ENCODE results near the gene TRMT11. TPM values are rescaled to one million over a fixed set of nuclear protein-coding genes. Genes with fewer than 3 reads are reported as not detected.

Gene TRMT11
- total and polyA plus RNA-seq, 2 donors from 2014 or later, result 10.6 to 25.1 TPM

- no peaks in the 10 kb centered on the region for H3K36me3 ChIP-seq (ENCODE audit: control insufficient read depth in 2 of 3, insufficient read depth in 3 of 3, low read length in 3 of 3)
- peak overlapping the region; percentile 95 to 96 for H3K27ac ChIP-seq (ENCODE audit: low read depth in 2 of 2, low read length in 2 of 2)
- TF ChIP-seq CTCF (IDR thresholded peaks at IDR 0.05; ENCODE audit: borderline replicate concordance, extremely low read depth, insufficient read depth), result no peak
- peak overlapping the region; percentile 45 to 91 (median 81) for H3K9ac ChIP-seq (ENCODE audit: low read length in 3 of 3)
- H3K4me3 ChIP-seq (ENCODE audit: low read length in 3 of 3), result peak overlapping the region; percentile 65 to 83 (median 79)
- no peak for DNase-seq
- intact Hi-C loops (cut with DNase I), result no loop called here
- H3K4me1 ChIP-seq (ENCODE audit: control insufficient read depth in 2 of 3, insufficient read depth in 2 of 3, low read depth in 1 of 3, low read length in 3 of 3), result peaks cover 4 to 16% (median 10%) of the 10 kb centered on the region in 3 donors
- no peaks in the 10 kb centered on the region for H3K9me3 ChIP-seq (ENCODE audit: control insufficient read depth in 2 of 3, insufficient read depth in 1 of 3, low read length in 3 of 3)
- no peaks in the 10 kb centered on the region for H3K27me3 ChIP-seq (ENCODE audit: control insufficient read depth, insufficient read depth, low read length)
- no peak for FAIRE-seq
Observed at GRCh38 chr6:125957391-125957693, 29.0 kb upstream of the TRMT11 start.

GRCh38 chr6:125957845-125958244 lies 28.5 kb upstream of the TRMT11 start:
- intact Hi-C loops (cut with DNase I), result no loop called here
- no peak for FAIRE-seq

GRCh38 chr6:125959041-125959440 lies 27.3 kb upstream of the TRMT11 start:
- FAIRE-seq, result no peak
- Histone ChIP-seq H3K4me1 (ENCODE audit: control insufficient read depth in 2 of 3, insufficient read depth in 2 of 3, low read depth in 1 of 3, low read length in 3 of 3) (peaks cover 4 to 16% (median 10%) of the 10 kb centered on the region in 3 donors), H3K9me3 (ENCODE audit: control insufficient read depth in 2 of 3, insufficient read depth in 1 of 3, low read length in 3 of 3) (no peaks in the 10 kb centered on the region), H3K36me3 (ENCODE audit: control insufficient read depth in 2 of 3, insufficient read depth in 3 of 3, low read length in 3 of 3) (no peaks in the 10 kb centered on the region), H3K27ac (ENCODE audit: low read depth in 2 of 2, low read length in 2 of 2) (no peak overlapping the region), H3K27me3 (ENCODE audit: control insufficient read depth, insufficient read depth, low read length) (no peaks in the 10 kb centered on the region), H3K4me3 (ENCODE audit: low read length in 3 of 3) (no peak overlapping the region), H3K9ac (ENCODE audit: low read length in 3 of 3) (no peak overlapping the region)
- DNase-seq, result no peak
- intact Hi-C loops (cut with DNase I), result no loop called here
- TF ChIP-seq CTCF (IDR thresholded peaks at IDR 0.05; ENCODE audit: borderline replicate concordance, extremely low read depth, insufficient read depth), result no peak

More at GRCh38 chr6:125957845-125958244, 28.5 kb upstream of the TRMT11 start:
- no peak for TF ChIP-seq CTCF (IDR thresholded peaks at IDR 0.05; ENCODE audit: borderline replicate concordance, extremely low read depth, insufficient read depth)
- Histone ChIP-seq H3K9ac (ENCODE audit: low read length in 3 of 3) (peak overlapping the region; percentile 14 to 81 (median 45)), H3K27ac (ENCODE audit: low read depth in 2 of 2, low read length in 2 of 2) (peak overlapping the region in 1 of 2 donors; percentile 95), H3K4me3 (ENCODE audit: low read length in 3 of 3) (peak overlapping the region; percentile 65 to 83 (median 79)), H3K36me3 (ENCODE audit: control insufficient read depth in 2 of 3, insufficient read depth in 3 of 3, low read length in 3 of 3) (no peaks in the 10 kb centered on the region), H3K27me3 (ENCODE audit: control insufficient read depth, insufficient read depth, low read length) (no peaks in the 10 kb centered on the region), H3K9me3 (ENCODE audit: control insufficient read depth in 2 of 3, insufficient read depth in 1 of 3, low read length in 3 of 3) (no peaks in the 10 kb centered on the region), H3K4me1 (ENCODE audit: control insufficient read depth in 2 of 3, insufficient read depth in 2 of 3, low read depth in 1 of 3, low read length in 3 of 3) (peaks cover 4 to 16% (median 10%) of the 10 kb centered on the region in 3 donors)
- peak in 3 of 5 donors; percentile 31 to 86 (median 79) for DNase-seq

GRCh38 chr6:125961117-125961516 lies 25.2 kb upstream of the TRMT11 start:
- no peak for FAIRE-seq
- no peak for TF ChIP-seq CTCF (IDR thresholded peaks at IDR 0.05; ENCODE audit: borderline replicate concordance, extremely low read depth, insufficient read depth)
- no peak overlapping the region for H3K9ac ChIP-seq (ENCODE audit: low read length in 3 of 3)
- H3K4me1 ChIP-seq (ENCODE audit: control insufficient read depth in 2 of 3, insufficient read depth in 2 of 3, low read depth in 1 of 3, low read length in 3 of 3), result peaks cover 4 to 14% (median 10%) of the 10 kb centered on the region in 3 donors
- no peak overlapping the region for H3K27ac ChIP-seq (ENCODE audit: low read depth in 2 of 2, low read length in 2 of 2)
- H3K27me3 ChIP-seq (ENCODE audit: control insufficient read depth, insufficient read depth, low read length), result no peaks in the 10 kb centered on the region
- no peaks in the 10 kb centered on the region for H3K36me3 ChIP-seq (ENCODE audit: control insufficient read depth in 2 of 3, insufficient read depth in 3 of 3, low read length in 3 of 3)
- no peaks in the 10 kb centered on the region for H3K9me3 ChIP-seq (ENCODE audit: control insufficient read depth in 2 of 3, insufficient read depth in 1 of 3, low read length in 3 of 3)
- intact Hi-C loops (cut with DNase I), result no loop called here
- no peak overlapping the region for H3K4me3 ChIP-seq (ENCODE audit: low read length in 3 of 3)
- DNase-seq, result no peak
